ENCODE data around the gene RTN4RL1.

RTN4RL1 gene

GRCh38 chr17:1908699-1909309, 116.3 kb downstream of the RTN4RL1 start:
- no peaks in the 10 kb centered on the region for H3K9me3 ChIP-seq (replicated peaks in 1 of 11)

GRCh38 chr17:1907909-1908698, 117.0 kb downstream of the RTN4RL1 start:
- Histone ChIP-seq H3K36me3 (no peaks in the 10 kb centered on the region), H3K27ac (no peak overlapping the region), H3K9me3 (replicated peaks in 1 of 11) (no peaks in the 10 kb centered on the region), H4K20me1 (peaks cover 0 to 8% (median 0%) of the 10 kb centered on the region in 11 experiments; a peak in 1 of 22 replicates), H3K9ac (peak overlapping the region; percentile 13 to 56 (median 47); a peak in 17 of 22 replicates), H3K4me2 (peak overlapping the region; percentile 81 to 97 (median 95)), H3K4me3 (peak overlapping the region; percentile 46 to 67 (median 54)), H3K4me1 (peaks cover 9 to 22% (median 11%) of the 10 kb centered on the region in 10 experiments; a peak in 19 of 20 replicates), H3K27me3 (peaks cover 23 to 45% (median 27%) of the 10 kb centered on the region in 11 experiments)
- TF ChIP-seq Cebpa-rat (IDR thresholded peaks at IDR 0.05), result no peak

More at GRCh38 chr17:1908699-1909309, 116.3 kb downstream of the RTN4RL1 start:
- H3K27me3 ChIP-seq, result peaks cover 23 to 45% (median 27%) of the 10 kb centered on the region in 11 experiments
- H4K20me1 ChIP-seq, result peaks cover 0 to 8% (median 0%) of the 10 kb centered on the region in 11 experiments; a peak in 1 of 22 replicates
- peaks cover 9 to 22% (median 11%) of the 10 kb centered on the region in 10 experiments; a peak in 19 of 20 replicates for H3K4me1 ChIP-seq
- peak overlapping the region; percentile 81 to 97 (median 95) for H3K4me2 ChIP-seq
- H3K36me3 ChIP-seq, result no peaks in the 10 kb centered on the region
- peak overlapping the region; percentile 46 to 67 (median 54) for H3K4me3 ChIP-seq
- TF ChIP-seq Cebpa-rat (IDR thresholded peaks at IDR 0.05), result no peak
- no peak overlapping the region for H3K27ac ChIP-seq
- H3K9ac ChIP-seq, result peak overlapping the region; percentile 13 to 56 (median 47); a peak in 17 of 22 replicates

- H3K4me3 ChIP-seq, result no peak overlapping the region
- no peaks in the 10 kb centered on the region for H3K9me3 ChIP-seq (replicated peaks in 1 of 11)
- H3K27me3 ChIP-seq, result peaks cover 23 to 45% (median 27%) of the 10 kb centered on the region in 11 experiments
- H4K20me1 ChIP-seq, result peaks cover 0 to 8% (median 0%) of the 10 kb centered on the region in 11 experiments; a peak in 1 of 22 replicates
- TF ChIP-seq Cebpa-rat (IDR thresholded peaks at IDR 0.05), result no peak
- no peak overlapping the region for H3K27ac ChIP-seq
- H3K4me2 ChIP-seq, result no peak overlapping the region; a peak in 1 of 22 replicates
- H3K9ac ChIP-seq, result no peak overlapping the region
- H3K4me1 ChIP-seq, result peaks cover 9 to 22% (median 11%) of the 10 kb centered on the region in 10 experiments; a peak in 19 of 20 replicates
- H3K36me3 ChIP-seq, result no peaks in the 10 kb centered on the region
These were observed 117.9 kb downstream of the RTN4RL1 start for GRCh38 chr17:1907216-1907631.

DNA sequence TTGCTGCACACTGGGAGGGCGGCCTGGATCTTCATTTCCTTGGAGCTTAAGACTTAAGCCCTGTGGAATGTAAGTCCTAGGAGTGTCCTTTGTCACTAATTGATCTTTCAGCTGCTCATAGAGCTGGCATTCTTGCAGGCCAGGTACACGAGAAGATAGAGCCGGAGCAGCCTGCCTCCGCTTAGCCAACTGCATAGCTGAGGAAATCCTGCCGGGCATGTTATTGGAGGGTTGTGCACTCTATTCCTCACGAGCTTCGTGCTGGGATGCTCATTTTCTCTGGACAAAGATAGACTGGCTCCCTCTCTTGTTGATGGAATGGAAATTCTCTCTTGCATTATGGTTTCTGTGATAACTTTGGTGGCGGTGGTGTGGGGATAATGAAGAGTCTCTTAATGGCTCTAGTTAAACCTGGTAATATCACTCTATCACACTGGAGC, 118.5 kb downstream of the RTN4RL1 start:
- H3K4me2 ChIP-seq, result no peak overlapping the region
- peaks cover 23 to 45% (median 27%) of the 10 kb centered on the region in 11 experiments for H3K27me3 ChIP-seq

GRCh38 chr17:1905190-1905913, 119.8 kb downstream of the RTN4RL1 start:
- H3K9ac ChIP-seq, result no peak overlapping the region
- H3K9me3 ChIP-seq (replicated peaks in 1 of 11), result no peaks in the 10 kb centered on the region
- H3K4me3 ChIP-seq, result no peak overlapping the region
- peaks cover 0 to 3% (median 0%) of the 10 kb centered on the region in 11 experiments; a peak in 1 of 22 replicates for H3K36me3 ChIP-seq
- peaks cover 23 to 45% (median 27%) of the 10 kb centered on the region in 11 experiments for H3K27me3 ChIP-seq
- peaks cover 0 to 8% (median 0%) of the 10 kb centered on the region in 11 experiments; a peak in 1 of 22 replicates for H4K20me1 ChIP-seq
- no peak overlapping the region for H3K4me2 ChIP-seq
- peaks cover 9 to 22% (median 11%) of the 10 kb centered on the region in 10 experiments; a peak in 19 of 20 replicates for H3K4me1 ChIP-seq
- no peak for TF ChIP-seq Cebpa-rat (IDR thresholded peaks at IDR 0.05)
- H3K27ac ChIP-seq, result no peak overlapping the region

More for the DNA sequence above, 118.5 kb downstream of the RTN4RL1 start:
- Histone ChIP-seq H3K4me3 (no peak overlapping the region), H3K9me3 (replicated peaks in 1 of 11) (no peaks in the 10 kb centered on the region), H3K36me3 (no peaks in the 10 kb centered on the region), H3K27ac (no peak overlapping the region), H3K4me1 (peaks cover 9 to 22% (median 11%) of the 10 kb centered on the region in 10 experiments; a peak in 19 of 20 replicates), H3K9ac (no peak overlapping the region), H4K20me1 (peaks cover 0 to 8% (median 0%) of the 10 kb centered on the region in 11 experiments; a peak in 1 of 22 replicates)
- no peak for TF ChIP-seq Cebpa-rat (IDR thresholded peaks at IDR 0.05)

DNA sequence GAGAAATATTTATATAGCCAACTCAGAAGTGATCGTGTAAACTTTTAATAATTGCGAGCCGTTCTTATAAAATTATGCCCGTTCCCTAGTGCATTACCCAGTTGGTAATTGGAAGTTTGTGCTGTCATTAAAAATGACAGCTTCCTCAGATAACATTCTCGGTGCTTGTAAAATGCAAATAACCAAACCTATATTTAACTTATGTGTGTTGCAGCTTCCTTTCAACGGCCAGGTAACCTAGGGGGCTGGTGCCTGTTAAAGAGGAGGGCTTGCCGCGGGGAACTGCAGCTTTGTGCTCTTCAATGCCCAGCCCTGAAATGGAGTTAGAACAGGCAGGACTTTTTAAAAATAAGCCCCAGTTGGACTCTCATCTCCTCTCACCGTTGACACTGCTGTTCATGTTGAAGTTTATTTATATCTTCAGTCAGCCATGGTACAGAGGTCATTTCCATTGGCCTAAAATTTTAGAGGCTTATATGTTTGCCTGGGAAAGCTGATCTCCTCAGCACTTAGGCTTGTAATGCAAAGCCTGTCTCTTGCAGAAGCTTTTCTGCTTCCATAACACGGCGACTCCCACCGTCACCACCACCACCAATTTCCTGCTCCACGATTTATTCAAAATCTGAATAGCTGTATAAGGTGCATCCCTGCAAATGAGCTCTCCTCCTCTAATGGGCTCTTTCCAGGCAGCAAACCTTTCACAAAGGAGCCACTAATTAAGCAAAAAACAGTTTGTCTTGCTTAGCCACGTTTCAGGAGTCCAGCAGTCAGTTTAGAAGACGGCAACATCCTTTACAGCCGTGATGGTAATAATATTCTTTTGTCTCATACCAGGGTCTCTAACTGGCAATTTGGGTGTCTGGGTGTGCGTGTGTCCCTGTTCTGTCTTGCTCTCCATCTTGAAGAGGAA, 120.6 kb downstream of the RTN4RL1 start:
- peaks cover 9 to 22% (median 11%) of the 10 kb centered on the region in 10 experiments; a peak in 19 of 20 replicates for H3K4me1 ChIP-seq
- H3K36me3 ChIP-seq, result peaks cover 0 to 9% (median 0%) of the 10 kb centered on the region in 11 experiments; a peak in 1 of 22 replicates
- no peak overlapping the region for H3K4me2 ChIP-seq
- H3K9me3 ChIP-seq (replicated peaks in 1 of 11), result no peaks in the 10 kb centered on the region
- peaks cover 23 to 42% (median 27%) of the 10 kb centered on the region in 11 experiments for H3K27me3 ChIP-seq
- peaks cover 0 to 8% (median 0%) of the 10 kb centered on the region in 11 experiments; a peak in 1 of 22 replicates for H4K20me1 ChIP-seq
- no peak overlapping the region for H3K4me3 ChIP-seq
- H3K27ac ChIP-seq, result no peak overlapping the region
- no peak for TF ChIP-seq Cebpa-rat (IDR thresholded peaks at IDR 0.05)
- no peak overlapping the region for H3K9ac ChIP-seq

GRCh38 chr17:1899403-1900000, 125.6 kb downstream of the RTN4RL1 start:
- Histone ChIP-seq H3K4me2 (no peak overlapping the region), H3K9ac (no peak overlapping the region), H4K20me1 (peaks cover 0 to 6% (median 0%) of the 10 kb centered on the region in 11 experiments; a peak in 1 of 22 replicates), H3K4me3 (no peak overlapping the region), H3K27ac (no peak overlapping the region), H3K36me3 (peaks cover 44 to 59% (median 47%) of the 10 kb centered on the region in 11 experiments), H3K27me3 (no peaks in the 10 kb centered on the region), H3K9me3 (replicated peaks in 1 of 11) (no peaks in the 10 kb centered on the region), H3K4me1 (peaks cover 0 to 4% (median 0%) of the 10 kb centered on the region in 10 experiments; a peak in 1 of 20 replicates)
- TF ChIP-seq Cebpa-rat (IDR thresholded peaks at IDR 0.05), result no peak

Measured in BLaER1 treated with 17β-estradiol and CSF1 and Interleukin-3, amounts not matched to agents 10 nM and 100 nM (cell line).